Trophoblast cell (in vitro differentiated cells and primary cell): ENCODE results near the gene EIF2B5.

ENCODE experiments used
- DNase-seq, 2 donors: peaks; one replicate each; pipeline ENCODE4 v3.0.0-alpha.2; 2016
- H2AFZ ChIP-seq: 2 replicates; pipeline ENCODE4 v1.6.1; 2013; ENCODE audit warnings: low read length, moderate library complexity, mild to moderate bottlenecking; ENCODE audit not compliant: insufficient read depth, poor library complexity
- H2AK5ac ChIP-seq: 2 replicates; pipeline ENCODE4 v1.6.1; 2013; ENCODE audit warnings: mild to moderate bottlenecking, low read length
- H2BK120ac ChIP-seq: 2 replicates; pipeline ENCODE4 v1.6.1; 2013; ENCODE audit warnings: low read length, mild to moderate bottlenecking, moderate library complexity; ENCODE audit not compliant: insufficient read depth, poor library complexity
- H2BK12ac ChIP-seq: 2 replicates; pipeline ENCODE4 v1.6.1; 2013; ENCODE audit warnings: mild to moderate bottlenecking, low read length, moderate library complexity
- H2BK5ac ChIP-seq: 2 replicates; pipeline ENCODE4 v1.6.1; 2013; ENCODE audit warnings: low read length, low read depth, moderate library complexity, mild to moderate bottlenecking; ENCODE audit not compliant: poor library complexity
- H3K14ac ChIP-seq: 2 replicates; pipeline ENCODE4 v1.6.1; 2013; ENCODE audit warnings: mild to moderate bottlenecking, low read length
- H3K18ac ChIP-seq: 2 replicates; pipeline ENCODE4 v1.6.1; 2013; ENCODE audit warnings: mild to moderate bottlenecking, low read length
- H3K23ac ChIP-seq: 2 replicates; pipeline ENCODE4 v1.6.1; 2013; ENCODE audit warnings: low read length
- H3K27ac ChIP-seq: 2 replicates; pipeline ENCODE4 v1.5.1; 2013; ENCODE audit warnings: low read depth, mild to moderate bottlenecking, inconsistent platforms, low read length, moderate library complexity
- H3K27me3 ChIP-seq: 2 replicates; pipeline ENCODE4 v1.6.1; 2013; ENCODE audit warnings: inconsistent platforms, mild to moderate bottlenecking, low read length, moderate library complexity; ENCODE audit not compliant: insufficient read depth
- H3K36me3 ChIP-seq, 2 experiments: 1 replicate in 1 of 2; 2 replicates in 1 of 2; pipeline ENCODE4 v1.6.1; 2013; ENCODE audit warnings: low read length in 2 of 2, mild to moderate bottlenecking in 2 of 2, moderate library complexity in 1 of 2; ENCODE audit not compliant: insufficient read depth in 2 of 2, control insufficient read depth in 1 of 2
- H3K4ac ChIP-seq: 2 replicates; pipeline ENCODE4 v1.6.1; 2013; ENCODE audit warnings: low read depth, mild to moderate bottlenecking, low read length, moderate library complexity
- H3K4me1 ChIP-seq, 2 experiments: 1 replicate in 1 of 2; 2 replicates in 1 of 2; pipeline ENCODE4 v1.6.1; 2013; ENCODE audit warnings: low read length in 2 of 2, mild to moderate bottlenecking in 2 of 2, moderate library complexity in 1 of 2; ENCODE audit not compliant: insufficient read depth in 2 of 2, control insufficient read depth in 1 of 2
- H3K4me2 ChIP-seq: 2 replicates; pipeline ENCODE4 v1.6.1; 2013; ENCODE audit warnings: inconsistent platforms, mild to moderate bottlenecking, low read length, moderate library complexity
- H3K4me3 ChIP-seq: 2 replicates; pipeline ENCODE4 v1.5.1; 2013; ENCODE audit warnings: mild to moderate bottlenecking, low read depth, low read length, inconsistent platforms
- H3K79me1 ChIP-seq: one replicate; pipeline ENCODE4 v1.6.1; 2013; ENCODE audit warnings: low read length
- H3K79me2 ChIP-seq: 2 replicates; pipeline ENCODE4 v1.6.1; 2013; ENCODE audit warnings: low read length, mild to moderate bottlenecking; ENCODE audit not compliant: control insufficient read depth, insufficient read depth, poor library complexity
- H3K9ac ChIP-seq: 2 replicates; pipeline ENCODE4 v1.6.1; 2013; ENCODE audit warnings: mild to moderate bottlenecking, low read length
- H3K9me3 ChIP-seq: 2 replicates; pipeline ENCODE4 v1.6.1; 2013; ENCODE audit warnings: low read depth, mild to moderate bottlenecking, control low read depth, inconsistent platforms, low read length; ENCODE audit not compliant: insufficient read depth
- H4K12ac ChIP-seq: 2 replicates; pipeline ENCODE4 v1.6.1; 2013; ENCODE audit warnings: low read depth, mild to moderate bottlenecking, low read length, moderate library complexity
- H4K8ac ChIP-seq: 2 replicates; pipeline ENCODE4 v1.6.1; 2013; ENCODE audit warnings: low read depth, mild to moderate bottlenecking, low read length, moderate library complexity
- H4K91ac ChIP-seq: one replicate; pipeline ENCODE4 v1.6.1; 2013; ENCODE audit warnings: low read depth, mild to moderate bottlenecking, low read length, moderate library complexity
- WGBS: extraction: QIAGEN DNeasy Blood & Tissue Kit; methylation state at CpG from one replicate; pipeline ENCODE4 v1.1.7; 2013; ENCODE audit warnings: missing lambda C conversion rate; ENCODE audit not compliant: insufficient read length, insufficient coverage; ENCODE audit errors: extremely low coverage; 5-methylcytosine and 5-hydroxymethylcytosine counted together

EIF2B5 gene

GRCh38 chr3:184175981-184176376 lies 40.8 kb downstream of the EIF2B5 start:
- H3K9ac ChIP-seq: peak overlapping the region; percentile 59
- H2BK12ac ChIP-seq: no peak overlapping the region
- peak overlapping the region; percentile 11 for H4K8ac ChIP-seq
- H2BK5ac ChIP-seq: peak overlapping the region; percentile 45
- peak overlapping the region; percentile 89 for H3K4me2 ChIP-seq
- H3K4me1 ChIP-seq: peaks cover 19 to 28% of the 10 kb centered on the region in 2 experiments
- H3K27me3 ChIP-seq: no peaks in the 10 kb centered on the region
- H2BK120ac ChIP-seq: no peak overlapping the region
- no peak overlapping the region for H4K12ac ChIP-seq
- H2AFZ ChIP-seq: no peak overlapping the region
- H2AK5ac ChIP-seq: no peak overlapping the region
- no peak for DNase-seq
- H3K27ac ChIP-seq: peak overlapping the region; percentile 96
- no peak overlapping the region for H3K23ac ChIP-seq
- H3K14ac ChIP-seq: peak overlapping the region; percentile 45
- H3K79me1 ChIP-seq: peaks cover 21% of the 10 kb centered on the region
- no peak overlapping the region for H3K4ac ChIP-seq
- no CpG with 5 or more reads among the region's 3 CpGs for WGBS
- no peak overlapping the region for H4K91ac ChIP-seq
- peaks cover 50 to 58% of the 10 kb centered on the region in 2 experiments for H3K36me3 ChIP-seq
- peaks cover 20% of the 10 kb centered on the region for H3K79me2 ChIP-seq
- H3K9me3 ChIP-seq: peaks cover 2% of the 10 kb centered on the region
- no peak overlapping the region for H3K4me3 ChIP-seq
- H3K18ac ChIP-seq: no peak overlapping the region

GRCh38 chr3:184176377-184177330 lies 41.5 kb downstream of the EIF2B5 start:
- Histone ChIP-seq H3K27me3 (no peaks in the 10 kb centered on the region), H3K9ac (peak overlapping the region; percentile 59), H2BK5ac (peak overlapping the region; percentile 81), H3K36me3 (peaks cover 50 to 58% of the 10 kb centered on the region in 2 experiments), H3K79me1 (peaks cover 21% of the 10 kb centered on the region), H3K4me2 (peak overlapping the region; percentile 89), H3K9me3 (peaks cover 6% of the 10 kb centered on the region), H3K4ac (peak overlapping the region; percentile 67), H3K4me3 (no peak overlapping the region), H2BK12ac (peak overlapping the region; percentile 6), H4K12ac (peak overlapping the region; percentile 46), H4K8ac (peak overlapping the region; percentile 47), H2BK120ac (peak overlapping the region; percentile 71), H2AFZ (peak overlapping the region; percentile 28), H3K14ac (peak overlapping the region; percentile 52), H3K18ac (peak overlapping the region; percentile 60), H3K4me1 (peaks cover 16 to 22% of the 10 kb centered on the region in 2 experiments), H3K79me2 (peaks cover 20% of the 10 kb centered on the region), H4K91ac (peak overlapping the region; percentile 69), H2AK5ac (peak overlapping the region; percentile 49), H3K23ac (no peak overlapping the region), H3K27ac (peak overlapping the region; percentile 96)
- WGBS: no CpG with 5 or more reads among the region's 19 CpGs
- DNase-seq: peak; percentile 79 to 89

- WGBS: no CpG with 5 or more reads among the region's 4 CpGs
Observed at GRCh38 chr3:184177331-184177731, 42.2 kb downstream of the EIF2B5 start.

GRCh38 chr3:184177767-184178306 lies 42.7 kb downstream of the EIF2B5 start:
- no peak overlapping the region for H3K4me3 ChIP-seq
- no peak overlapping the region for H2AK5ac ChIP-seq
- no peak overlapping the region for H2BK12ac ChIP-seq
- peaks cover 21% of the 10 kb centered on the region for H3K79me1 ChIP-seq
- H3K4ac ChIP-seq: peak overlapping the region; percentile 67
- peak overlapping the region; percentile 50 for H3K4me2 ChIP-seq
- H3K27me3 ChIP-seq: no peaks in the 10 kb centered on the region
- peak overlapping the region; percentile 1 for H2BK5ac ChIP-seq
- no peak overlapping the region for H2AFZ ChIP-seq
- peak overlapping the region; percentile 69 for H4K91ac ChIP-seq
- peaks cover 20% of the 10 kb centered on the region for H3K79me2 ChIP-seq
- peaks cover 7% of the 10 kb centered on the region for H3K9me3 ChIP-seq
- H3K4me1 ChIP-seq: peaks cover 13 to 17% of the 10 kb centered on the region in 2 experiments
- H3K36me3 ChIP-seq: peaks cover 57 to 60% of the 10 kb centered on the region in 2 experiments
- DNase-seq: no peak
- H3K9ac ChIP-seq: no peak overlapping the region
- no CpG with 5 or more reads among the region's 14 CpGs for WGBS
- H4K12ac ChIP-seq: no peak overlapping the region
- H3K18ac ChIP-seq: peak overlapping the region; percentile 29
- H4K8ac ChIP-seq: no peak overlapping the region
- no peak overlapping the region for H3K23ac ChIP-seq
- H3K27ac ChIP-seq: peak overlapping the region; percentile 96
- H3K14ac ChIP-seq: no peak overlapping the region
- H2BK120ac ChIP-seq: no peak overlapping the region

More at GRCh38 chr3:184177331-184177731, 42.2 kb downstream of the EIF2B5 start:
- H3K27me3 ChIP-seq: no peaks in the 10 kb centered on the region
- peak overlapping the region; percentile 96 for H3K27ac ChIP-seq
- H4K8ac ChIP-seq: peak overlapping the region; percentile 47
- H3K23ac ChIP-seq: no peak overlapping the region
- peaks cover 52 to 59% of the 10 kb centered on the region in 2 experiments for H3K36me3 ChIP-seq
- H2AK5ac ChIP-seq: peak overlapping the region; percentile 49
- peak overlapping the region; percentile 6 for H2BK12ac ChIP-seq
- H2BK5ac ChIP-seq: peak overlapping the region; percentile 81
- no peak for DNase-seq
- H3K18ac ChIP-seq: peak overlapping the region; percentile 60
- H4K91ac ChIP-seq: peak overlapping the region; percentile 69
- peaks cover 16 to 19% of the 10 kb centered on the region in 2 experiments for H3K4me1 ChIP-seq
- H3K9me3 ChIP-seq: peaks cover 7% of the 10 kb centered on the region
- H2AFZ ChIP-seq: no peak overlapping the region
- peaks cover 20% of the 10 kb centered on the region for H3K79me2 ChIP-seq
- H3K4ac ChIP-seq: peak overlapping the region; percentile 67
- peak overlapping the region; percentile 50 for H3K4me2 ChIP-seq
- no peak overlapping the region for H2BK120ac ChIP-seq
- no peak overlapping the region for H3K14ac ChIP-seq
- H4K12ac ChIP-seq: peak overlapping the region; percentile 46
- H3K9ac ChIP-seq: no peak overlapping the region
- H3K4me3 ChIP-seq: no peak overlapping the region
- H3K79me1 ChIP-seq: peaks cover 21% of the 10 kb centered on the region
